GM12872 (cell line): Measurements from ENCODE around the gene CHAF1A.

Experiments
- TF ChIP-seq, protein P1 (sequence below): IDR thresholded peaks from 3 replicates; pipeline ENCODE4 v1.5.1; 2011; ENCODE audit warnings: low read depth, mild to moderate bottlenecking, low read length, moderate library complexity; ENCODE audit not compliant: insufficient read depth

Gene CHAF1A

DNA sequence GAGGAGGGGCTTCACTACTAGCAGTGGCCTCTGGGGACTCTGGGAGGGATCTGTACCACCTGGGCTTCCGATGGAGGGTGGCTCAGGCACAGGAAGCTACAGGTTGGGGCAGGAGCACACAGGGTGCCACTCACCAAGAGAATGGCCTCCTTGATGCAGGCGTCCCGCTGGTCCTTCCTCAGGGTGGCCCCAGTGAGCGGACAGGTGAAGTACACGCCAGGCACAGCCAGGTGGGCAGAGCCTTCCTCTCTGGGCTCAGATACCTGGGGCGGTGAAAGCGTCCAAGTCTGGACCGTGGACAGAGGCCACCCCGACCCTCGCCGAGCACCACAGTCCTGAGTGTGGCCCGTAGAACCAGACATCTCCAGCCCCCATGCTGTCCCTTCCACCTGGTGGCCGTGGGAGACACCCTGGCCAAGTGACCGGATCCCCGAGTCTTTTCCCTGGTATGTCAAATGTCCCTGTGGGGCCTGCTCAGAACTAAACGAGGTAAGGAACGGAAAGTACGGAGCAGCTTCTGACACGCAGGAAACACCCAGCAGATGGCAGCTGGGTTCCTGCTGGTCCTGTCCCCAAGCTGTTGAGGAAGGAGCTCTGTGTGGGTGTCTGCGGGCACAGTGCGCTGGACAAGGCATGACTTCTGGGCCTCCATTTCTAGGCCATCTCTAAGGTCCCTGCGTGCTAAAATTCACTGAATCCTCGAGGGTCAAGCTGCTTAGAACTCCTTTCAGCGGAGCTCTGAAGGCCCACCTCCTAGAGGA lies 50.0 kb downstream of the CHAF1A start:
- TF ChIP-seq, protein P1, sequence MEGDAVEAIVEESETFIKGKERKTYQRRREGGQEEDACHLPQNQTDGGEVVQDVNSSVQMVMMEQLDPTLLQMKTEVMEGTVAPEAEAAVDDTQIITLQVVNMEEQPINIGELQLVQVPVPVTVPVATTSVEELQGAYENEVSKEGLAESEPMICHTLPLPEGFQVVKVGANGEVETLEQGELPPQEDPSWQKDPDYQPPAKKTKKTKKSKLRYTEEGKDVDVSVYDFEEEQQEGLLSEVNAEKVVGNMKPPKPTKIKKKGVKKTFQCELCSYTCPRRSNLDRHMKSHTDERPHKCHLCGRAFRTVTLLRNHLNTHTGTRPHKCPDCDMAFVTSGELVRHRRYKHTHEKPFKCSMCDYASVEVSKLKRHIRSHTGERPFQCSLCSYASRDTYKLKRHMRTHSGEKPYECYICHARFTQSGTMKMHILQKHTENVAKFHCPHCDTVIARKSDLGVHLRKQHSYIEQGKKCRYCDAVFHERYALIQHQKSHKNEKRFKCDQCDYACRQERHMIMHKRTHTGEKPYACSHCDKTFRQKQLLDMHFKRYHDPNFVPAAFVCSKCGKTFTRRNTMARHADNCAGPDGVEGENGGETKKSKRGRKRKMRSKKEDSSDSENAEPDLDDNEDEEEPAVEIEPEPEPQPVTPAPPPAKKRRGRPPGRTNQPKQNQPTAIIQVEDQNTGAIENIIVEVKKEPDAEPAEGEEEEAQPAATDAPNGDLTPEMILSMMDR: no peak

DNA sequence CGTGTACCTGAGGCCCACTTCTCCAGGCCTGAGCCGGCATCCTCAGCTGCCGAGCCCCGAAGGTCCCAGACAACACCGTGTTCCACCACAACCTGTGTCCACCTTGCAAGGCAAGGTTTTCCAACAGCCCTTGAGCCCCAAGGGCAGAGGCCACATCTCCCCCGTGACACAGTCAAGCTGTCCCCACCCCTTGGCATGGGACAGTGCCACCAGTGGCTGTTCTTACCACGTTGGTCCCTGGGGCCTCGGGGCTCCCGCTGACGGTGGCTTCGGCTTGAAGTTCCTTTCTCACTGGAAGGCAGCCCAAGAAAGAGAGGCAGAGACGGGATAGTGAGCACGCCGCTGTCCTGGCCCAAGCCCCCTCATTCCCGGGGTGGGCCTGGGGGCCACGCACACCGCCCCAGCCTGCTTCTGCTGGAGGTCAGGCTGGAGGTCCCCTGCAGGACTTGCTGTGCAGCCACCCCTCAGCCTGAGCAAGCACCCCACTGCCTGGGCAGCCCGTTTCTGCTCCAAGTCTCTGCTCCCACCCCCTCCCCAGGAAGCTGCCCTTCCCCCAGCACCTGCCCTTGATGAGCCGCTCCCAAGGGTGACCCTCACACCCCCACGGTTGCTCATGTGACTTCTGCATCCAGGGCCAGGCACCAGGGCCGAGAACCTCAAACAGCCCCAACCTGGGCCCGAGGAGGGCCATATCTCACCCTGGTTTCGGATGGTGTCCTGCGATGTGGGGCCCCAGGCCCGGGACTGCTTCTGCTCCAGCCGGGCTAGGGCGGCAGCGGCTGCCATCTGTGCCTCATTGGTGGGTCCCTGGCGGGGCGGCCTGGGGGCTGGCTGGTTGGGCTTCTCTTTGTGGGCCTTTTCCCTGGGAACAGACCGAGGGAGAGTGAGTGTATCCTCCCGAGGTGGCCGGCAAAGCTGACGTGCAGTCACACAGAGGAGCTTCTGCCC lies 51.1 kb downstream of the CHAF1A start:
- TF ChIP-seq, protein P1: no peak

DNA sequence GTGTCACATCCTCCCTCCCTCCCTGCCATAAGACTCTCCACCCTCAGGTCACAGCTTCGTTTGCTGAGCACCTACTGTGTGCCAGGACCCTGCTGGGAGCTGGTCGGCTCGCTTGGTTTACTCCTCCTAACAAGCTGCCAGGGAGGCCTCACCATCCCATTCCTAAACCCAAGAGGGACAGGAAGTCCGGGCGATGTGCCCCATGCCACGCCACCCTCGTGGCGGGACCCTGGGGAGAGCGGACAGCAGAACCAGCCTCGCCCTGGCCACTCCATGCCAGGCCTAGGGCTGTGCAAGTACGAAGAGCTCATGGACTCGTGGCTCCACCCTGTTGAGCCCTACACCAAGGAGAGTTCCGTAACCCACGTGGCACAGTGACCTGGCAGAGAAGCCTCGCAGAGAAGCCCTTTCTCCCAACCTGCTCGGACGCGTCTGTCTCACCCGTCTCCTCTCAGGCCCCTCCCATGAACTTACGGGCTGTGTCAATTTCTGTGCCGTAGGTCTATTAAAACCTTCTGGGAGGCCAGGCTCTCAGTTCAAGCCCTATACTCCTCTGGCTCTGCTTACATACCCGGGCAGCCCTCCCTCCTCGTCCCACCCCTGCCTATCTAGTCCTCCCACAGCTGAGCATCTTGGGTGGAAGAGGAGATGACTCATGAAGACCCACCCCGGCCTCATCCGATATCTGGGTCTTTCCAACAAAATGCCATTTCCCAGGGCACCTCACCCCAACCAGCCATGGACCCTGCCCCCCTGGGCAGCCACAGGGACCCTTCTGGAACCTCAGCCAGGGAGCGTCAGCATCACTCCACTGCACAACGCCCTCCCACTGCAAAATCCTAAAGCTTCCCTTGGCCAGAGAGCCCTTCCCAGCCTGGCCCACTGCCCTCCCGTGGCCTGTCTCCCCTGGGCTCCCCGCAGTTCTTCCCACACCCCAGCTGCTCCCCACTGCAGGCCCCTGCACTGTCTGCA lies 52.6 kb downstream of the CHAF1A start:
- TF ChIP-seq, protein P1: no peak

DNA sequence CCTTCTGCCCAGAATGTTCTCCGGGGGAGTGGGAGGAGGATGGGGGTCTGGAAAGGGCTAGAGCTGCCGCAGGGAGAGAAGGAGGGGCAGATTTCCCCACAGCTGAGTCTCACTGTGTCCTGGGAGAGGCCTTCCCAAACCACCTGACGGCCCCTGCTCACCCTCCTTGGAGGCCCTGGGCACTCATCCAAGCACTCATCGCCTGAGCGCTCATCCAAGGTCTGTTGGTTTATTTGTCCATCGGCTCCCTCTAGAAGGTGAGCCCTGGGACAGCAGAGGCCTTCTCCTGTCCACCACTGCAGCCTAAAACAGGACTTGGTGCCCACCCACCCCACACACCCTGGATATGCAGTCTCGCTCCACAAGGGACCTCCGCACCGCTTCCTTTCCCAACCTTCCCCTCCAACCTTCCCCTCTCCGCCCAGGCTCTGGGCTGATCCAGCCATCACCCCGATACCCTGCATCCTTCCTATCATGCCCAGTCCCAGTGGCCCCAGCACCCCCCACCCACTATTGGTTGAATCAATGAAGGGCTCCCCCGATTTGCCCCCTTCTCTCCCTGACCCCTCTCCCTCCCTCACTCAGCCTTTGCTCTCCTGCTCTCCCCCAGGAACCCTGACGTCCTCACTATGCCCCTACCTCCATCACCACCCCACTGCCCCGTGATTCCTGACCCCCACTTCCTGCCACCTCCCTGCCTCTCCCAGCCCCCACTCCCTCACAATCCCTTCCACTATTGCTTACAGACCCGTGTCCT lies 53.5 kb downstream of the CHAF1A start:
- TF ChIP-seq, protein P1: no peak

DNA sequence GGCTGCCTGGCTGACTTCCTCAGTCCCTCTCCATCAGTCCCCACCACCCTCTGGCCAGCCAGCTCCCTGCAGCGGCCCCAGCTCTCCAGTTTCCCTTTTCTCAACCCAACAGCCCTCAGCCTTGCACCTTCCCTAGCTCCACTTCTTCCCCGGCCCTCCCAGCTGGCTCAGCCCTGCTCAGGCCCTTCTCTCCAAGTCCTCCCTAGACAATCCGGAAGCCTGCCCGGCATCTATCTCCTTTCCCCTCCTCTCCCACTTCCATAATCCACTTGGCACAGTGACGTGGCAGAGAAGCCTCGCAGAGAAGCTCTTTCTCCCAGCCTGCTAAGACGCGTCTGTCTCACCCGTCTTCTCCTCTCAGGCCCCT lies 54.0 kb downstream of the CHAF1A start:
- TF ChIP-seq, protein P1: no peak

DNA sequence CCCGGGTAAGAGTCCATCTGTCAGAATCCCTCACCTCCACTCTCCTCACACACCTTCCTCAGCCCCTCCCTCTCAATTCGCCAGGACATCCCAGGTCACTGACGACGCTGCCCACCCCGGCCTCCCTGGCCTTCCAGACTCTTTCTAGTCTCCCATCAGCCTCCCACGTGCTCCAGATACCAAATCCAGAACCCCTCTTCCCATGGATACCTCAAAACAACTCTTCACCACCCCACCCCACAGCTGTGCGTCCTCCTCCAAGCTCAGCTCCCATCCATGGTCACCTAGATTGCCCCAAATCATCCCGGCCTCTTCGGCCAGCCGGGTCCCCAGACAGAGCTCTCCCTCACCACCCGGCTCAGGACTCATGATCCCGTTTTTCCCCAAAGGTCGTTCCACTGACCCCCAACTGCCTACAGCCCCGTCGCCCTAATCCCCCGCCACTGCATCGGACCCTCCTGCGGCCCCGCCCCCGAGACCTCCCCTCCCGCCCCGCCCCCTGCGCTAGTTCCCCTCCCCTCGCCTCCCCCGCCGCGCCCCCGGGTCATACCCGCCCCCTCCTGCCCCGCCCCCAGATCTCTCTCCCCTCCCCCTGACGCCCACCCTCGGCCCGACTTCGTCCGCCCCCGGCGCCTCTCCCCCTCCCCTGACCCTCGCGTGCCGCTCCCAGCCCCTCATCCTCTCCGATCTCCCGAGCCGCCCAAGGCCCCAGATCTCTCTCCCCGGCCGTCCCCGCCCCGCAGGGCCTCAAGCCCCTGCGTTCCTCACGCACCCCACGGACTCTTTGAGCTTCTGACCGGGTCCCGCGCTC lies 54.6 kb downstream of the CHAF1A start:
- TF ChIP-seq, protein P1: no peak
